ENCODE results near the gene TENM4. TPM values are rescaled to one million over a fixed set of nuclear protein-coding genes. Genes with fewer than 3 reads are reported as not detected.

Gene TENM4
- total RNA-seq, 1 experiment from 2014 or later, result 0.39 TPM

GRCh38 chr11:78869293-78869692 is 571.5 kb downstream of the TENM4 start:
- CTCF ChIA-PET, result no interaction called here

DNA sequence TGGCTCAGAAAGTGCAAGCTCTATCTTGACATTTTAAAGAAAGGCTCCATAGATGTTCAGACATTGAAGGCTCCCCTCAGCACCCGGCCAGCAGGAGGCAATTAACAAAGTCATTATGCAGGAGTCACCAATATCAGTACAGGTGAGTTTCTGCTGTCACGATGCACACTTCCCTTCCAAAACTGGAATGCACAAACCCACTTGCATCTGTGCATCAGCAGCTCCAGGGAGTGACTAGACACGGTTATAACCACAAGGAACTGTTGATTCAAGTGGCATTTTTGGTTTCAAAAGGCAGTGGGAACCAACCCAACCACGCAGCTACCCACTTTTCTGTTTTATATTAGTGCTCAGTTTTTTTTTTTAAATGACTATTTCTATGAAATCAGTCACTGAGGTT is 572.3 kb downstream of the TENM4 start:
- H3K27me3 ChIP-seq (ENCODE audit: control insufficient read depth, insufficient read depth, low read length), result peaks cover 8% of the 10 kb centered on the region; the same call in 1 of the 2 replicates
- intact Hi-C loops (cut with micrococcal nuclease; ENCODE audit: unreplicated experiment), result no loop called here
- ATAC-seq (no peak), DNase-seq (ENCODE audit: low read depth, low spot score) (no peak)
- H3K9me3 ChIP-seq (ENCODE audit: control insufficient read depth, insufficient read depth, low read depth, low read length), result no peaks in the 10 kb centered on the region
- CTCF ChIA-PET, result no interaction called here
- no peak overlapping the region for H3K4me3 ChIP-seq (ENCODE audit: low read depth in 2 of 2, low read length in 2 of 2)
- POLR2A ChIA-PET, result no interaction called here
- BruUV-seq (replicated peaks), result no TSS peak
- no peak for TF ChIP-seq SIN3A (IDR thresholded peaks at IDR 0.05; ENCODE audit: borderline replicate concordance, insufficient read depth, low read depth, low read length)
- TF ChIP-seq TCF7L2 (IDR thresholded peaks at IDR 0.05; ENCODE audit: low read depth, low read length), result no peak
- no peak for TF ChIP-seq REST (IDR thresholded peaks at IDR 0.05; ENCODE audit: insufficient read depth in 1 of 2, low read depth in 2 of 2, low read length in 1 of 2)
- TF ChIP-seq POLR2AphosphoS5 (IDR thresholded peaks at IDR 0.05; ENCODE audit: low read depth, low read length), result no peak
- no peak for TF ChIP-seq CTCF (IDR thresholded peaks at IDR 0.05)
- no peaks in the 10 kb centered on the region for H3K4me1 ChIP-seq (ENCODE audit: control insufficient read depth, insufficient read depth, low read length)
- in situ Hi-C loops (cut with HindIII; ENCODE audit: low pct_unique_long_range_greater_than_20kb, low sequenced_read_pairs), result no loop called here
- no peak overlapping the region for H3K27ac ChIP-seq (ENCODE audit: low read length)
- no peaks in the 10 kb centered on the region for H3K36me3 ChIP-seq (ENCODE audit: control insufficient read depth, insufficient read depth, low read length)

More at GRCh38 chr11:78869293-78869692, 571.5 kb downstream of the TENM4 start:
- in situ Hi-C loops (cut with HindIII; ENCODE audit: low pct_unique_long_range_greater_than_20kb, low sequenced_read_pairs) (no loop called here), intact Hi-C loops (cut with micrococcal nuclease; ENCODE audit: unreplicated experiment) (no loop called here)
- Histone ChIP-seq H3K9me3 (ENCODE audit: control insufficient read depth, insufficient read depth, low read depth, low read length) (no peaks in the 10 kb centered on the region), H3K4me1 (ENCODE audit: control insufficient read depth, insufficient read depth, low read length) (no peaks in the 10 kb centered on the region), H3K4me3 (ENCODE audit: low read depth in 2 of 2, low read length in 2 of 2) (no peak overlapping the region), H3K36me3 (ENCODE audit: control insufficient read depth, insufficient read depth, low read length) (no peaks in the 10 kb centered on the region), H3K27me3 (ENCODE audit: control insufficient read depth, insufficient read depth, low read length) (peaks cover 8% of the 10 kb centered on the region; the same call in 1 of the 2 replicates), H3K27ac (ENCODE audit: low read length) (no peak overlapping the region)
- DNase-seq (ENCODE audit: low read depth, low spot score) (no peak), ATAC-seq (no peak)
- TF ChIP-seq CTCF (IDR thresholded peaks at IDR 0.05), result no peak
- TF ChIP-seq TCF7L2 (IDR thresholded peaks at IDR 0.05; ENCODE audit: low read depth, low read length), result no peak
- TF ChIP-seq REST (IDR thresholded peaks at IDR 0.05; ENCODE audit: insufficient read depth in 1 of 2, low read depth in 2 of 2, low read length in 1 of 2), result no peak
- TF ChIP-seq POLR2AphosphoS5 (IDR thresholded peaks at IDR 0.05; ENCODE audit: low read depth, low read length), result no peak
- TF ChIP-seq SIN3A (IDR thresholded peaks at IDR 0.05; ENCODE audit: borderline replicate concordance, insufficient read depth, low read depth, low read length), result no peak
- no TSS peak for BruUV-seq (replicated peaks)
- POLR2A ChIA-PET, result no interaction called here
